Hematopoietic multipotent progenitor cell (in vitro differentiated cells): Measurements from ENCODE around the gene KMT2D. TPM values are rescaled to one million over a fixed set of nuclear protein-coding genes. Genes with fewer than 3 reads are reported as not detected.
"Not testable (repeated sequence)": the region's sequence is repeated elsewhere in the genome, so short reads cannot be mapped to it uniquely, and the experiment has no call there.

Source experiments
- DNase-seq, 3 donors: peaks; one replicate each; pipeline ENCODE4 v3.0.0-alpha.2; 2011 to 2015; ENCODE audit warnings: low read depth in 2 of 3, low spot score in 2 of 3
- total RNA-seq: library from RNA; depleted of rRNA; stranded (reverse); fragments of >200 nt; gene quantifications from one replicate; pipeline ENCODE4 v1.2.3, GENCODE V29; 2012

The KMT2D gene
- total RNA-seq, 1 donor: 54.7 TPM

- no peak for DNase-seq
These were observed 28.3 kb upstream of the KMT2D start for GRCh38 chr12:49088932-49089330.

DNA sequence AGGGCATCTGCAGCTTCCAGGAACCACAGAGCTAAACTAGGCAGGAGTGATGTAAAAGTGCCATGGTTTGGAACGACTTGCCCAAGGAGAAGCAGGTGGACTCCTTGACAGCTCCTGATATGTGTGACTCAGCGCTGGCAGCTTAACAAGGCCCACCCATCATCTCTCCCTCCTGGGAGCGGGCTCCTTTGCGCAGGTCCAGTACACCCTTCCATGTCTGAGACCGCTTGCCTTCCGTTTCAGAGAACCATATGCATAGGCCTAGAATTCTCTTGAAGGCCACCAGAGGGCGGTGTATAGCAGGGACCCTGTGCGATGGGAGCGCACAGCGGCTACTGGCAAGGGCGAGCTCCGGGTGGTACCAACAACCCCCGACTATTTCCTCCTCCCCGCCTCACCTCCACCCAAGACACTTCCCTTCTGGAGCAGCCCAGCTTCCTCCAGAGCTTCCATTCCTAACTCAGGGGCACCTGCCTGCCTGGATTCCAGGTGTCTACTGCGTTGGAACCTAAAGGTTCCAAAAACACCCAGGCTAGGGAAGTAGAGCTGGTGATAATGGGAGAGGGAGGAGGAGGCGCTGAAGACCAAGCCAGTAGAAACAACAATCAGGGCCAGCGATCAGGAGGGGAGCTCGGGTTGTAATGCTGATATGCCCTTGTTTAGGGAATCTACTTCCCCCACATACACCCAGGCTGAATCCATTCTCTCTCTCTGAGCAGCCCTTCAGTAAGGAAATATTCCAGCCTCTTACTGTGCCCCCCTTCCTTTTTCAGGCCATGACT, 27.7 kb upstream of the KMT2D start:
- DNase-seq: peak in 2 of 3 donors; percentile 88

DNA sequence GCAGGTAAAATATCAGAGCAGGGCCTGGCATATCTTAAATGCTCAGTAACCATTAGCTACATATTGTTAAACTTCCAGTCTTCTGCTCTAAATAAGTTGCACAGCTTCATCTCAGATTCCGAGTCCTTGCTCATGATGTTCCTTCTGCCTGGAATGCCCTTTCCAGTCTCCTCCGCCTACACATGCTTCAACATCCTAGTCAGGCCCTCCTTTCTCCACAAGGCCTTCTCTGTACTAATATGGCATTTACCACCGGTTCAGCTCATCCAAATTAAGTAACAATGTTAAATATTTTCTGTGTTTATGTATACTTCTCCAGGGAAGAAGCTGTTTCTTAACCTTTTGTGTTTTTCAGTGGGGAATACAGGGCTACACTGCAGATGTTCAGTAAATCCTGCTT, 25.5 kb upstream of the KMT2D start:
- no peak for DNase-seq

DNA sequence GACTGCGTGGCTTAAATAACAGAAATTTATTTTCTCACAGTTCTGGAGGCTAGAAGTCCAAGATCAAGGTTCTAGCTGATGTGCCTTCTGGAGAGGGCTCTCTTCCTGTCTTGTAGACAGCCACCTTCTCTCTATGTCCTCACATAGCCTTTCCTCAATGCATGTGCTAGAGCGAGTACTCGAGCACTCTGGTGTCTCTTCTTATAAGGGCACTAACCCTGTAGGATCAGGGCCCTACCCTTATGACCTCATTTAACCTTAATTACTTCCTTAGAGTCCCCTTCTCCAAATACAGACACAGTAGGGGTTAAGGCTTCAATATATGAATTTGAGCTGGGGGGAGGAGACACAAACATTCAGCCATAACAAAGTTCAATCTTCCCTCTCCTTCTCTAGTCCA, 23.8 kb upstream of the KMT2D start:
- no peak for DNase-seq

DNA sequence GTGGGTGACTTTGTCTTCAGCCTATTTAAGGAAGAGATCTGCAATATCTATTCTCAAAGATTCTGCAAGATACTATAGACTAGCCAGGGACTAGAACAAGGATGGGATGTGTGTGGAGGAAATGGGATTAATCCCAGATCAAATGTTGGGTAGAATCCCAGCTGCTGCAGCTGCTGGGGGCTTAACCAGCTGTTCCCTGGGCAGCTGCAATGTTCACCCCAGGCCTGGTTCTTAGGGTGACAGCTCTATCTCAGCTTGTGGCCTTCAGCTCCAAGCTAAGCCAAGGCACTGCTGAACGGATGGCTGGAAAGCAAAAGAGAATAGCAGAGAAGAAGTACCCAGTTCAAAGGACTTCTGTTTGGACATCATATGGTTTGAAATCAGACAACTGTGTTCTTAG, 19.2 kb upstream of the KMT2D start:
- DNase-seq: no peak

GRCh38 chr12:49070971-49071370, 10.4 kb upstream of the KMT2D start:
- no peak for DNase-seq

GRCh38 chr12:49069507-49070346, 9.1 kb upstream of the KMT2D start, which contains the start of gene RHEBL1:
Gene RHEBL1, minus strand, starts transcription at chr12:49069979. Its CDS starts 194 bp downstream, at chr12:49069785.
- peak; percentile 96 to 99 (median 99) for DNase-seq

- no peak for DNase-seq
These were observed 8.4 kb upstream of the KMT2D start for GRCh38 chr12:49068879-49069506.

- DNase-seq: no peak
These were observed 5.5 kb upstream of the KMT2D start for GRCh38 chr12:49066120-49066519.

- no peak for DNase-seq
These were observed 4.2 kb upstream of the KMT2D start for GRCh38 chr12:49064767-49065152.

GRCh38 chr12:49061916-49062315, 1.3 kb upstream of the KMT2D start:
- DNase-seq: not testable (repeated sequence)

- no peak for DNase-seq
These were observed 610 bp upstream of the KMT2D start for GRCh38 chr12:49061157-49061650.

DNA sequence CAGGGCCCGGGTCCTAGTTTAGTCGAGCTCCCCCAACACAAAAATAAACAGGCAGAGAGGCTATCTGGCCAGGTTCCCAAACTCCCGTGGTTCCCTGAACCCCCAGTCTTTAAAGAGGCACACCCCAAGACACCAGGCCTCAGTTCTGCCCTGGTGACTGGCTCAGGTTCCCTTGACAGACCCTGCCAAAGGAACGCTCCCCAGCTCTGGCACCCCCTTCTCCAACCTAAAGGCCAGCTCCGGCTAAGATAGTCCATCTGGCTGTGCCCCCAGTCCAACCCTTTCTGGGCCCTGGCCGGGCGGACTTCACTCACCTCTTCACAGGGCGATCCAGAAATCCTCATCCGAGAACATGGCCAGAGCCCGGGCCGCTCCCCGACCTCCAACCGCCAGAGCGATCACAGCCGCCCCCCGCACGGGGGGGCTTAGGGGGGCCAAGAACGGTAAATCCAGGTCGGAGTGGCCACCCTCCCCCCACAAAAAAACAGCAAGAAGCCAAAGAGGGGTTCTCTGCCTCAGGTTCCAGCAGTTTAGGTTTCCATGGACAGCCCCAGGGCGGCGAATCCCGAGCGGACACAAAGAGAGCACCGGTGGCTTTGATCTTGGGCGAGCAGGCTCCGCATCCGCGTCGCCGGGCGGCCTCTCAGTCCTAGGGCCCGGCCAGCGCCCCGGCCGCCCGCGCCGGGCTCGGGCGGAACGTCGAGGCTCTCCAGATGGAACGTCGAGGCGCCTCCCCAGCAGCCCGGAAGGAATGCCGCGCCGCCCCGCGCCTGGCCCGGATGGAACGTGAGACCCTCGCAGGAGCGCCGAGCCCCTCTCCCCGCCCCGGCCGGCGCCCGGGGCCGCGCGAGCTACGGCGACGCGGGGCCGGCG, 1.1 kb downstream of the KMT2D start:
- peak in 1 of 3 donors; percentile 26 for DNase-seq

GRCh38 chr12:49059045-49059298, 1.6 kb downstream of the KMT2D start:
- DNase-seq: no peak

DNA sequence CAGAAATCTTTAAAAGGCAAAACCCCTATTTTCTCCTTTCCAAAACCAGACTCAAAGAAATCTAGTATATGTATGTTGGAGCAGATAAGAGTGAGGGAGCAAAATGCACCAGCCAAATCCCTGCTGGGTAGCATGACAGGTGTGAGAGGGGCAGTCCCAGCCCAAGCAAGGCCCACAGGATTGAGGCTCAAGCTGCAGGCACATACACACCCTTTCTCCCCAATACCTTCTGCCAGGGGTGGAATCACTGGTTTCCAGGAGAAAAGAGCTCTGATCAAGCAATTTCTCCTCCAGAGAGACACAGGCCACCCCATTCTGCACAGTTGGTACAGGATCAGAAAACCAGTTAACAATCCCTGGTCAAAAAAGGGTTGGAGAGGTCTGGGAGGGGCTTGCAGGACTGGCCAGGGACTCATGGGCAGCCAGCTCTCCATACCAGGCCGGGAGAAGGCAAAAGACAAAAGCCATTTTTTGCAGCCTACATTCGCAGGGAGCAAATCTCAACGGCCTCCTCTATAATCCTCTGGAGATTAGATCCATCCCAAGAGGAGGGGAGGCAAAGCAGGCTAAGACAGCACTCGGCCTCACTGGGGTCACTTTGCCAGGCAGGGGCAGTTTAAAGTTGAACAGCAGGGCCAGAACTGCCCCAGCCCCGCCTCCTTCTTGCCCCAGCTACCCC, 2.1 kb downstream of the KMT2D start:
- no peak for DNase-seq

DNA sequence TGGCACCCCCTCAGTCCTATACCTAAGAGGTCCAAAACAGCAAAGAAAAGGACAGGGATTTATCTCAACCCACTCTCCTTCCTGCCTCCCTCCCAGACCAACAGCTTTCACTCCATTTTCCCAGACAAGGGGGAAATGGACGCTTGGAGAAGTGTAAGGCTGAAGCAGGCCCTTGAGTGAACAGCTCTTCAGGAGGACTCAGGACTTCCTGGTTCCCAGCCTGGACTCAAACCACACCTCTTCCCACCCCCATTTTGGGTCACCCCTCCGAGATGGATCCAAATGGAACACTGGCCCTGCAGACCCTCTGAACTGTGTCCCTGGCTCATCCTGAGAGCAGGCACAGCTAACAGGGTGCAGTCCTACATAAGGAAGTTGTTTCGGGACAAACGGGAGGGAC, 2.7 kb downstream of the KMT2D start:
- no peak for DNase-seq

GRCh38 chr12:49055978-49056754, 4.4 kb downstream of the KMT2D start:
- peak in 2 of 3 donors; percentile 65 to 69 for DNase-seq

GRCh38 chr12:49055092-49055491, 5.5 kb downstream of the KMT2D start:
- DNase-seq: no peak

DNA sequence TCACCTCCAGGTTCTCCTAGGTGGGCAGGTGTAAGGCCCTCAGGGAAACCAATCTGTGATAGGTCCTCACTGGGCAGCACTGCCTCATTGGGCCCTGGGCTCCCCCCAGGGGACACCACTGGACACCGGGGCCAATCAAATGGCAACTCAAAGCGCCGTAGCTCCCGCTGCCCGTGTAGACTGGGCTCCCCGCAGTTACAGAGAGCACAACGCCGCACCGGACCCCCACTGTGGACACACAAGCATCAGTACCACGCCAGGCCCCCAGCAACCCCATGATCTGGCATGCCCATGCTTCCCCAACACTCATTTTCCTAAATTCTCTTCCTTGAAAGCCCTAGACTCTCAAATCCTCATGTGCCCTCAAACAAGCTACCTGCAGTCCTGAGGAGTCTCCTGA, 6.1 kb downstream of the KMT2D start:
- DNase-seq: no peak
